Activated T-helper 2 cell treated with anti-CD3 and anti-CD28 coated beads, Interferon-gamma antibody, Interleukin-2, Interleukin-4, amounts not matched to agents 10 μg/mL and 5 μg/mL and 100 μg/mL, durations not matched to agents 14 hours and 24 hours and 36 hours (primary cell): ENCODE measurements around the gene ERCC1. TPM values are rescaled to one million over a fixed set of nuclear protein-coding genes. Genes with fewer than 3 reads are reported as not detected.

Source experiments
- DNase-seq: peaks from one replicate; pipeline ENCODE4 v3.0.0; 2021; ENCODE audit warnings: low spot score
- H3K27ac Mint-ChIP-seq: one replicate; pipeline ENCODE4 v1.8.0; 2021; ENCODE audit warnings: mixed read lengths
- H3K27me3 Mint-ChIP-seq: one replicate; pipeline ENCODE4 v1.8.0; 2021; ENCODE audit warnings: low read depth, mixed read lengths
- H3K36me3 Mint-ChIP-seq: one replicate; pipeline ENCODE4 v1.8.0; 2021; ENCODE audit warnings: low read depth, mixed read lengths
- H3K4me1 Mint-ChIP-seq: one replicate; pipeline ENCODE4 v1.8.0; 2021; ENCODE audit warnings: low read depth, mixed read lengths
- H3K4me3 Mint-ChIP-seq: one replicate; pipeline ENCODE4 v1.8.0; 2021; ENCODE audit warnings: low read depth, mild to moderate bottlenecking, moderate library complexity, mixed read lengths
- H3K9me3 Mint-ChIP-seq: one replicate; pipeline ENCODE4 v1.8.0; 2021; ENCODE audit warnings: mixed read lengths
- intact Hi-C: fragments of 100-400 bp; cut with micrococcal nuclease; formaldehyde crosslinking; loops from one replicate; pipeline ENCODE4 v1.15.1; 2023
- total RNA-seq: library from RNA; stranded (reverse); gene quantifications from 2 replicates; pipeline ENCODE4 v1.2.3, GENCODE V29; 2022

Gene ERCC1
- total RNA-seq = 114 and 118 TPM in 2 replicates

DNA sequence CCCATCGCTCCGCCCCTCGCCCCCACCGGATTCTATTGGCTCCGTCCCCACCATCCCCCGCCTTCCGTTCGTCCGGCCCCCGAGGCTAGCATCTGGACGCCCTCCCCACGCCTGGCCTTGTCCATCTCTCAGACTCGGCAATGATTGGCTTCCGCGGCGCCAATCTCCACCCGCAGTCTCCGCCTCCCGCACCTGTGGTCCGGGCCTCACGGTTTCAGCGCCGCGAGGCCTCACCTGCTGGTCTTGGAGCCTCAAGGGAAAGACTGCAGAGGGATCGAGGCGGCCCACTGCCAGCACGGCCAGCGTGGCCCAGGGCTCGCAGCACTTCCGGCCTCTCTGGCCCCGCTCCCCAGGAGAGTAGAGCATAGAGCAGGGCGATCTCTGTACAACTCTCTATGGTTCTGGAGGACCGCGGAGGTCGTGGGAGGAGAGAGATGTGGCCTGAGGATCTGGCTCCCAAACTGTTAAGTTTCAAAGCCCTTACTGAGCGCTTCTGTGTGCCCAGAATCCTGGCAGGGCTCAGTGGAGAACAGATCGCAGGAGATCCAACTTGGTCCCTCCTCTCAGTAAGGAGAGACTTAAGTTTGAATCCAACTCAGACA, at the start of gene ERCC1:
Gene ERCC1, minus strand, starts transcription at position 329 of the 602 bp plus-strand sequence. CDS start 543 bp downstream, outside the sequence.
- peak within 1 kb of the TSS; percentile 96 for H3K27ac Mint-ChIP-seq
- DNase-seq = peak; percentile 79
- H3K36me3 Mint-ChIP-seq = peaks cover 30% of the 10 kb centered on the region
- peaks cover 45% of the 10 kb centered on the region for H3K4me1 Mint-ChIP-seq
- H3K27me3 Mint-ChIP-seq = peaks cover 7% of the 10 kb centered on the region
- no peaks in the 10 kb centered on the region for H3K9me3 Mint-ChIP-seq
- intact Hi-C loops = loop anchor here (1.0 to 10.0 kb wide), 7 partner anchors 17 to 219 kb away; partner anchors contain the start of genes ERCC2, OPA3 and POLR1G
- peak within 1 kb of the TSS; percentile 93 for H3K4me3 Mint-ChIP-seq

DNA sequence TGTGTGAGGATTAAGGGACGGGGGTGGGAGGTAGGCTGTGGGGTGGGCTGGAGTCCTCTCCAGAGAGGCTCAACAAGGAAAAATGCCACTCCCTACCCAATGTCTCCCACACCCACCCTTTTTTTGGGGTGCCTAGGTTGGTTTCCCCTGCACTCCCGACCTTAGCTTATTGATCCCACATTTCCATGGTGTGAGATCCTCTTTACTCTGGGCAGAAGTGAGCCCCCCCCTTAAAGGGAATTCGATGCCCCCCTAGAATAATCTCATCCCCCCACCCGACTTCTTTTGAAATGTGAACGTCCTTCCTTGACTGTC, 49.6 kb upstream of the ERCC1 start:
- Mint-ChIP-seq H3K4me3 (no peak overlapping the region), H3K27me3 (peaks cover 46% of the 10 kb centered on the region), H3K4me1 (peaks cover 36% of the 10 kb centered on the region), H3K27ac (no peak overlapping the region), H3K36me3 (peaks cover 39% of the 10 kb centered on the region), H3K9me3 (no peaks in the 10 kb centered on the region)
- no peak for DNase-seq
- intact Hi-C loops = no loop called here

DNA sequence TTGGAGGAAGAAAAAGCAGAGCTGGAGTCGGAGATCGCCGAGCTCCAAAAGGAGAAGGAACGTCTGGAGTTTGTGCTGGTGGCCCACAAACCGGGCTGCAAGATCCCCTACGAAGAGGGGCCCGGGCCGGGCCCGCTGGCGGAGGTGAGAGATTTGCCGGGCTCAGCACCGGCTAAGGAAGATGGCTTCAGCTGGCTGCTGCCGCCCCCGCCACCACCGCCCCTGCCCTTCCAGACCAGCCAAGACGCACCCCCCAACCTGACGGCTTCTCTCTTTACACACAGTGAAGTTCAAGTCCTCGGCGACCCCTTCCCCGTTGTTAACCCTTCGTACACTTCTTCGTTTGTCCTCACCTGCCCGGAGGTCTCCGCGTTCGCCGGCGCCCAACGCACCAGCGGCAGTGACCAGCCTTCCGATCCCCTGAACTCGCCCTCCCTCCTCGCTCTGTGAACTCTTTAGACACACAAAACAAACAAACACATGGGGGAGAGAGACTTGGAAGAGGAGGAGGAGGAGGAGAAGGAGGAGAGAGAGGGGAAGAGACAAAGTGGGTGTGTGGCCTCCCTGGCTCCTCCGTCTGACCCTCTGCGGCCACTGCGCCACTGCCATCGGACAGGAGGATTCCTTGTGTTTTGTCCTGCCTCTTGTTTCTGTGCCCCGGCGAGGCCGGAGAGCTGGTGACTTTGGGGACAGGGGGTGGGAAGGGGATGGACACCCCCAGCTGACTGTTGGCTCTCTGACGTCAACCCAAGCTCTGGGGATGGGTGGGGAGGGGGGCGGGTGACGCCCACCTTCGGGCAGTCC, 49.0 kb upstream of the ERCC1 start:
- Mint-ChIP-seq H3K4me3 (no peak overlapping the region), H3K36me3 (peaks cover 39% of the 10 kb centered on the region), H3K27ac (no peak overlapping the region), H3K9me3 (no peaks in the 10 kb centered on the region), H3K27me3 (peaks cover 46% of the 10 kb centered on the region), H3K4me1 (peaks cover 32% of the 10 kb centered on the region)
- no peak for DNase-seq
- intact Hi-C loops = no loop called here

DNA sequence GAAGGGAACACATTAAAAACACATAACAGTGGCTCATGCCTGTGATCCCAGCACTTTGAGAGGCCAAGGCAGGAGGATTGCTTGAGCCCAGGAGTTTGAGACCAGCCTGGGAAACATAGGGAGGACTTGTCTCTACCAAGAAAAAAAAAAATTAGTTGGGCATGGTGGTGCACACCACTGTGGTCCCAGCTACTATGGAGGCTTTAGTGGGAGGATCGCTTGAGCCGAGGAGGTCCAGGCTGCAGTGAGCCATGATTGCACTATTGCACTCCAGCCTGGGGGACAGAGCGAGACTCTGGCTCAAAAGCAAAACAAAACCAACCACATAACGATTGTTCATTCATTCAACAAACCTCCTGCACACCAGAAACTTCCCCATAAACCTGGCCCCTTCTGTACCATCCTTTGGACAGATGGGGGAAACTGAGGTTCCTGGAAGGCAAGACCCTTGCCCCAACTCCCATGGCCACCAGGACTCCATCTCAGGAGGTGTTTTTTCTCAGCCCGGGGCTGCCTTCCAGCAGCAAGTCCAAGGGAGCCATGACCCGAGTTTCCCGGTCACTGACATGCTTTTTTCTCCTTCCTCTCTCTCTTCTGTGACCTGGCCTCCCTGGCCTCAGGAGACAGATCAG, 48.3 kb upstream of the ERCC1 start:
- Mint-ChIP-seq H3K4me3 (no peak overlapping the region), H3K4me1 (peaks cover 32% of the 10 kb centered on the region), H3K27me3 (peaks cover 48% of the 10 kb centered on the region), H3K36me3 (peaks cover 39% of the 10 kb centered on the region), H3K27ac (no peak overlapping the region), H3K9me3 (no peaks in the 10 kb centered on the region)
- intact Hi-C loops = no loop called here
- no peak for DNase-seq

DNA sequence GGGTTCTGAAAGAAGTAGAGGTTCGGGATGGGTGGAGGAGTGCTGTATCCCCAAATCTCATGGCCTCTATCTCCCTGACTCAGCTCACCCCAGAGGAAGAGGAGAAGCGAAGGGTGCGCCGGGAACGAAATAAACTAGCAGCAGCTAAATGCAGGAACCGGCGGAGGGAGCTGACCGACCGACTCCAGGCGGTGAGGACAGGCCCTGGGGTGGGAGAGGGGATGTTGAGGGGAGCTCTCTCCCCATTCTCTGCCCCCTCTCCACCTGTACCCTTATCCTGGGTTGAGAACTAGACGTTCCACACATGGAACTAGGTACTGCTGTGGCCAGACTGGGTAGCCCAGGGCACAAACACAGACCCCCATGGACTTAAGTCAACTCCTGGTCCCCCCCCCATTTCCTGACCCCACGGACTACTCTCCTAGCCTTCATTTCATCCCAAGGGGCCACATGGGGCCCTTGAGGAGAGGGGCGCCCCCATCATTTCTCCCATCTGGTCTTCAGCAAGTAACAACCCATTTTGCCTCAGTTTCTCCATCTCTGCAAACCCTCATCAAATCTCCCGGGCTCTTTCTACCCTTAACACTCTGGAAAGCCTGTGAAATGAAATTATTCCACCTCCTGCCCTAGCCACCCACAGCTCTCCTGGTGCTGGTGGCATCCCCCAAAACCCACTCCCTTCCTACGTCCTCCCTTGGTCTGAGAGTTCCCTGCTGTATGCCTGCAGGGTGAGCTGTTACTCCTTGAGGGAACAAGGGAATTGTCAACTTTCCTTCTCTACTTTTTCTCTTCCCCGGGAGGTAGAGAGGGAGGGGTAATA, 47.6 kb upstream of the ERCC1 start:
- Mint-ChIP-seq H3K27me3 (peaks cover 47% of the 10 kb centered on the region), H3K4me1 (peaks cover 29% of the 10 kb centered on the region), H3K27ac (no peak overlapping the region), H3K4me3 (no peak overlapping the region), H3K36me3 (peaks cover 39% of the 10 kb centered on the region), H3K9me3 (no peaks in the 10 kb centered on the region)
- no peak for DNase-seq
- intact Hi-C loops = no loop called here

DNA sequence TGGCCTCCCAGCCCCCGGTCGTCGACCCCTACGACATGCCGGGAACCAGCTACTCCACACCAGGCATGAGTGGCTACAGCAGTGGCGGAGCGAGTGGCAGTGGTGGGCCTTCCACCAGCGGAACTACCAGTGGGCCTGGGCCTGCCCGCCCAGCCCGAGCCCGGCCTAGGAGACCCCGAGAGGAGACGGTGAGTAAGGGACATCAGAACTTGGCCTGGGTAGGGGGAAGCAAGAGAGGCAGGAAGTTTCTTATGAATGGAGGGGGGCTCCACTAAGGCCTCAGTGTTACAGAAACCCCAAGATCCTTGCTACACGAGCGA, 47.0 kb upstream of the ERCC1 start:
- DNase-seq = peak; percentile 43

DNA sequence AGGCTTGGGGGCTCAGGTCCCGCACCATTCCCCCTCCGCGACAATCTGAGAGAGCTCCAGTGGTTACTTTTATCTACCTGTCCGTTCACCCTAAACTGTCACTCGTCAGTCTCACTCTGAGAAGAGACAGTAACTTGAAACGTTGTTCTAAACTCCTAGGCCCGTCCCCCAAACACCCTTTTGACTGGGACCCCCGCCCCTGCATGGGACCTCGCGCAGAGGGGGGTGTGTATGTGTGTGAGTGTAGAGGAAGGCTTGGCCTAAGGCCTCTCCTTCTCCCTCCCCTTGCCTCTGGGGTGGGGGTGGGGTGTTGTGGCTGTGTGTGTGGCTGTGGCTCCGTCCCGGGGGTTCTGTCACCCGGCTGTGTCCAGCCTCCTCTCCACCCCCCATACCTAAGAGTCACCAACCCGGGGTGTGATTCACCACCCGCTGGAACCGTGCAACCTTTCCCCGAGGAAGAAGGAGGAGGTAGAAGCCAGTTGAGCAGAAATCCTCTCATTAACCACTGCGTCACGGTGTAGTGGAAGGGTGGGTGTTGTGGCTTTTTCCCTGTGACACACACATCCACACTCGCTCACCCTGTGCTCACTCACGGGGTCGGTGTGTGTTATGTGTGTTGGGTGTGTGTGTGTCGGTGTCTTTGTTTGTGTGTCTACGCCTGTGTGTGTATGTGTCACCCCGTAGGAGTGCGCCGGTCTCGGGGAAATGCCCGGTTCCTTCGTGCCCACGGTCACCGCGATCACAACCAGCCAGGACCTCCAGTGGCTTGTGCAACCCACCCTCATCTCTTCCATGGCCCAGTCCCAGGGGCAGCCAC, 46.4 kb upstream of the ERCC1 start:
- peak overlapping the region; percentile 86 for H3K4me3 Mint-ChIP-seq
- intact Hi-C loops = loop anchor here (1.0 to 5.0 kb wide), 4 partner anchors 8 to 378 kb away; partner anchors contain the start of gene PPP1R37
- peaks cover 38% of the 10 kb centered on the region for H3K36me3 Mint-ChIP-seq
- DNase-seq = peak; percentile 48
- peaks cover 46% of the 10 kb centered on the region for H3K27me3 Mint-ChIP-seq
- peak overlapping the region; percentile 91 for H3K27ac Mint-ChIP-seq
- no peaks in the 10 kb centered on the region for H3K9me3 Mint-ChIP-seq
- H3K4me1 Mint-ChIP-seq = peaks cover 26% of the 10 kb centered on the region

More for the DNA sequence above, 47.0 kb upstream of the ERCC1 start:
- intact Hi-C loops = no loop called here
- Mint-ChIP-seq H3K27ac (no peak overlapping the region), H3K4me3 (peak overlapping the region; percentile 86), H3K36me3 (peaks cover 39% of the 10 kb centered on the region), H3K27me3 (peaks cover 47% of the 10 kb centered on the region), H3K4me1 (peaks cover 26% of the 10 kb centered on the region), H3K9me3 (no peaks in the 10 kb centered on the region)

DNA sequence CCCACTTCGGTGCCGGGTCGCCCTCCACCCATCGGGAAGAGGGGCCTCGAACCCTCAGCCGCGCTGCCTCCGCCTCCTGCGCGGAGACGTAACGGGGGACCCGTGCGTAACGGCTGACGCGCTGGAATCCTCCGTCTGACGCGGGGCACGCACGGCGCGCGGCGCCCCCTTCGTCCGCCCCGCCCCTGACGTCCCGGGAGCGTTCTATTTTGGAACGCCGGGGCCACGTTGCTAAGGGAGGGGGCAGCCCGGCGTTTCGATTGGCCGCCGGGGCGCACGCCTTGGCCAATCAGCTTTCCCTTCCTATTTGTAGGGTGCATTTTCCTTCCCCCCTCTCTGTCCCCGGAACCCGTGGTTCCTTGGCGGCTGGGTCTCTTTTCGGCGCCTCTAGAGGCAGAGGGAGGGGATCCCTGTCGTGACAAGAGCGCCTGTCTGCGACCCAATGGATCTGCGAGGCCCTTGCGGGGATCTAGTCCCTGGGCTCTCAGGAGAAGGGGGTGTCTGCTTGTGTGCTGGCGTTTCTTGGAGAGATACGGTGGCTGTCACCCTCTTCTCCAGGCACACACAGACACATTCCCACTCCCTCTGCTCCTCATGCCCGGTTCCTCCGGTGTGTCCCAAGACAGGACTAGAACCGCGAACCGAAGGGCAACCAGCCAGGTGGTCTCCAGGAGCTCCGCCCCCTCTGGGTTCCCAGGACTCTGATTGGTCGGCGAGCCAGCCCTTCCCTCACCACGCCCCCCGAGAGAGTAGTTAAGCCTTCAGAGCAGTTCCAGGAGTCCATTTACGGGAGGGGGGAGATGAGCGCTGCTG, 45.6 kb upstream of the ERCC1 start:
- Mint-ChIP-seq H3K4me1 (peaks cover 23% of the 10 kb centered on the region), H3K27ac (peak overlapping the region; percentile 91), H3K27me3 (peaks cover 44% of the 10 kb centered on the region), H3K4me3 (peak overlapping the region; percentile 86), H3K9me3 (no peaks in the 10 kb centered on the region), H3K36me3 (peaks cover 30% of the 10 kb centered on the region)
- intact Hi-C loops = loop anchor here (1.0 to 5.0 kb wide), 4 partner anchors 9 to 377 kb away; partner anchors contain the start of gene PPP1R37
- DNase-seq = peak; percentile 93

DNA sequence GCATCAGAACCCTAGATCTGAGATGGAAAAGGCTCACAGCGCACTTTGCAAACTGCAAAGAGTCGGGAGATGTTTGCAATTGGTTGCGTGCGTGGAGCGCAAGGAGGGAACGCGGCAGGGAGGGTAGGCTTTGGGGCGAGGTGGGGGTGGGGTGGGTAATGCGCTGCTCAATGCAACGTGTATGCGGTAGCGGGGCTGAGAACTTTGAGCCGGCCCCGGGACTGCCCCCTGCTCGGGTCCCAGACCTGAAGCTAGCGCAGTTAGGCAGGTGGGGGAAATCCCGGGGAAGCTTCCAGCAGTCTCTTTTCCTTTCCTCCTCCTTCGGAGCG, 45.0 kb upstream of the ERCC1 start:
- Mint-ChIP-seq H3K9me3 (no peaks in the 10 kb centered on the region), H3K27me3 (peaks cover 39% of the 10 kb centered on the region), H3K36me3 (peaks cover 29% of the 10 kb centered on the region), H3K4me3 (peak overlapping the region; percentile 86), H3K27ac (peak overlapping the region; percentile 86), H3K4me1 (peaks cover 23% of the 10 kb centered on the region)
- intact Hi-C loops = loop anchor here (1.0 to 5.0 kb wide), 4 partner anchors 10 to 376 kb away; partner anchors contain the start of gene PPP1R37
- no peak for DNase-seq

DNA sequence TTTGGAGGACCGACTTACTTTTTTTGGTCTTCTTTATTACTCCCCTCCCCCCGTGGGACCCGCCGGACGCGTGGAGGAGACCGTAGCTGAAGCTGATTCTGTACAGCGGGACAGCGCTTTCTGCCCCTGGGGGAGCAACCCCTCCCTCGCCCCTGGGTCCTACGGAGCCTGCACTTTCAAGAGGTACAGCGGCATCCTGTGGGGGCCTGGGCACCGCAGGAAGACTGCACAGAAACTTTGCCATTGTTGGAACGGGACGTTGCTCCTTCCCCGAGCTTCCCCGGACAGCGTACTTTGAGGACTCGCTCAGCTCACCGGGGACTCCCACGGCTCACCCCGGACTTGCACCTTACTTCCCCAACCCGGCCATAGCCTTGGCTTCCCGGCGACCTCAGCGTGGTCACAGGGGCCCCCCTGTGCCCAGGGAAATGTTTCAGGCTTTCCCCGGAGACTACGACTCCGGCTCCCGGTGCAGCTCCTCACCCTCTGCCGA, 44.5 kb upstream of the ERCC1 start:
- intact Hi-C loops = loop anchor here (2.0 to 5.0 kb wide), 2 partner anchors 25 to 376 kb away; partner anchors contain the start of gene PPP1R37
- Mint-ChIP-seq H3K27ac (peak overlapping the region; percentile 86), H3K4me3 (peak overlapping the region; percentile 86)

More for the DNA sequence above, 44.5 kb upstream of the ERCC1 start:
- Mint-ChIP-seq H3K27me3 (peaks cover 34% of the 10 kb centered on the region), H3K36me3 (peaks cover 24% of the 10 kb centered on the region), H3K9me3 (no peaks in the 10 kb centered on the region), H3K4me1 (peaks cover 23% of the 10 kb centered on the region)
- DNase-seq = peak; percentile 63
